Skeletal muscle satellite cell (primary cell): ENCODE measurements around the gene CA4. TPM values are rescaled to one million over a fixed set of nuclear protein-coding genes. Genes with fewer than 3 reads are reported as not detected.
"Not testable (repeated sequence)": the region's sequence is repeated elsewhere in the genome, so short reads cannot be mapped to it uniquely, and the experiment has no call there.

Experiments
- H3K27me3 ChIP-seq: 2 replicates; pipeline ENCODE4 v1.7.0; 2013; ENCODE audit warnings: low read length; ENCODE audit not compliant: control insufficient read depth, insufficient read depth
- H3K36me3 ChIP-seq: 2 replicates; pipeline ENCODE4 v1.7.0; 2013; ENCODE audit warnings: mild to moderate bottlenecking, control low read depth, low read length; ENCODE audit not compliant: insufficient read depth
- H3K4me1 ChIP-seq: 2 replicates; pipeline ENCODE4 v1.7.0; 2013; ENCODE audit warnings: low read length; ENCODE audit not compliant: control insufficient read depth, insufficient read depth
- H3K4me2 ChIP-seq: 2 replicates; pipeline ENCODE4 v1.7.0; 2013; ENCODE audit warnings: mild to moderate bottlenecking, low read length
- H3K4me3 ChIP-seq: 2 replicates; pipeline ENCODE4 v1.7.0; 2013; ENCODE audit warnings: low read length
- H3K9ac ChIP-seq: 2 replicates; pipeline ENCODE4 v1.7.0; 2013; ENCODE audit warnings: mild to moderate bottlenecking, low read depth, low read length, moderate library complexity
- H3K9me3 ChIP-seq: replicated peaks from 2 replicates; pipeline ENCODE4 v1.7.0; 2013; ENCODE audit warnings: mild to moderate bottlenecking, control low read depth, low read length
- total RNA-seq: library from RNA; depleted of rRNA; stranded (reverse); fragments of >200 nt; gene quantifications from 2 replicates; pipeline ENCODE4 v1.2.3, GENCODE V29; 2012; rRNA removed

The CA4 gene
- total RNA-seq, result not detected in 2 replicates

- Histone ChIP-seq H3K27me3 (peaks cover 93% of the 10 kb centered on the region), H3K4me2 (peak within 1 kb of the TSS; percentile 56), H3K9ac (no peak within 1 kb of the TSS), H3K36me3 (no peaks in the 10 kb centered on the region), H3K9me3 (no peaks in the 10 kb centered on the region), H3K4me3 (no peak within 1 kb of the TSS), H3K4me1 (peaks cover 15% of the 10 kb centered on the region)
Measured at GRCh38 chr17:60149691-60150582, at the start of gene CA4. CA4 (plus strand) TSS chr17:60149973; CDS start chr17:60150035, 62 bp downstream.

DNA sequence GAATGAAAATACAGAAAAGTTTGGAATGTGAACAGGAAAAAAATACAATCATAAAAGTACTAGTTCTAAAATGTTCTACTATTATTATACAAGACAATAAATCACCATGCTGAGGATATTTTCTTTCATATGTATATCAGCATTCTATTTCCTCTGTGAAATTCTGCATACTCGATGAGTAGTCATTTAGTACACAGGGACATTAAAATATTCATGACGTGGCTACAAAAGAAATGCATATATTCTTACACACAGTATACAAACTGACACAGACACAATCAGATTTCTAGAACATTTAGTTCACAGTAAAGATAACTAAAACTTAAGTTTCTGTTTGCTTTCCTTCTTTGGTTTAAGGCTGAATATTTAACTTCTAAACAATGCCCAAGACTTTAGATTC, 49.2 kb upstream of the CA4 start:
- H3K4me3 ChIP-seq, H3K4me2 ChIP-seq, H3K36me3 ChIP-seq, H3K9ac ChIP-seq, H3K27me3 ChIP-seq, H3K9me3 ChIP-seq: not testable (repeated sequence)
- peaks cover 16% of the 10 kb centered on the region for H3K4me1 ChIP-seq

DNA sequence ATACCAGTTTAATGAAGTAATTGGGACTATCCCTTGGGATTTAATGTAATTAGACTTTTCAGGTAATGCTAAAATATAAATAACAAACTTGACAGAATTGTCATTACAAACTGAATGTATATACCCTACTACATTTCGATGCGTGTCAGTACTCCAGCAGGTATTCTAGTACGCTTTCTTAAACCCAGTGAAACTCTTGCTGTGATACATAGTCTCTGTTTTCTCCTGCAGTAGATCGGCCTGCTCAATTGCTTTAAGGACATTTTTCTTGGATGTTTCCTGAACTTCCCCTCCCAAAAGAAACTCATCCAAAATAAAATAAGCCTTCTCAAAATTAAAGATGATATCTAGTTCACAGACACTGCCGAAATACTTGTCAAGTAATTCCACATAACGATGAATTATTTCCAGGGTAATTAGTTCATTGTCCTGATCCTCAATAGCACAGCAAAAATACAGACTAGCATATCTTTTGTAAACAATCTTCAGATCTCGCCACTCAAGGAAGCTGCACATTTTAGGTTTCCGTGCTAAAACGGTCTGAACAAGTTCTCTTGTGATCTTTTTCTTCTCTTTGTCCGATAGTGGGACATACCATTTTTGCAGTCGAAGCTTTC, 47.6 kb upstream of the CA4 start:
- not testable (repeated sequence) for H3K36me3 ChIP-seq, H3K27me3 ChIP-seq, H3K9me3 ChIP-seq, H3K4me3 ChIP-seq, H3K9ac ChIP-seq, H3K4me2 ChIP-seq
- peaks cover 28% of the 10 kb centered on the region for H3K4me1 ChIP-seq

DNA sequence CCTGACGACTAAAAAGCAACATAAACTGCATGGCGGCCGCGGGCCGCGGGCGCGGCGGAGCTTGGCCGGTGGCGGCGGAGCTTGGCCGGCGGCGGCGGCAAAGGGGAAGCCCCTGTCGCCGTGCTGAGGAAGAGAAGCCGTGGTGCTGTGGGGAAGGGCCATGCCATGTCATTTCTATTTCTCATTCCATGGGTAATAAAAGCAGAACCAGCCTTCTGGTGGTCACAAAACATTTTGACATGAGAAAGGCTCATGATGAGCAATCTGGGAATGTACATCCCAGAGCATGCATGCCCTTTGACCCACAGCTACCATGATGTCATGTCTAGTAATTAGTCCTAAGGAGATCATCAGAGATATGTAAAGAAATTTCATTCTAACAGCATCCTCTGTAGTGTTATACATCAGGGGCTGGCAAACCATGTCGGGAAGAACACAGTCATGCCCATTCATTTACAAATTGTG, 47.1 kb upstream of the CA4 start:
- no peak overlapping the region for H3K4me3 ChIP-seq
- H3K27me3 ChIP-seq, result no peaks in the 10 kb centered on the region
- H3K36me3 ChIP-seq, result no peaks in the 10 kb centered on the region
- H3K9ac ChIP-seq, result no peak overlapping the region
- no peak overlapping the region for H3K4me2 ChIP-seq
- H3K9me3 ChIP-seq, result no peaks in the 10 kb centered on the region
- H3K4me1 ChIP-seq, result peaks cover 28% of the 10 kb centered on the region

- no peak overlapping the region for H3K4me2 ChIP-seq
- H3K36me3 ChIP-seq, result no peaks in the 10 kb centered on the region
- no peaks in the 10 kb centered on the region for H3K27me3 ChIP-seq
- H3K9ac ChIP-seq, result no peak overlapping the region
- H3K4me3 ChIP-seq, result no peak overlapping the region
- peaks cover 22% of the 10 kb centered on the region for H3K4me1 ChIP-seq
- no peaks in the 10 kb centered on the region for H3K9me3 ChIP-seq
Measured at GRCh38 chr17:60103957-60104356, 45.8 kb upstream of the CA4 start.

DNA sequence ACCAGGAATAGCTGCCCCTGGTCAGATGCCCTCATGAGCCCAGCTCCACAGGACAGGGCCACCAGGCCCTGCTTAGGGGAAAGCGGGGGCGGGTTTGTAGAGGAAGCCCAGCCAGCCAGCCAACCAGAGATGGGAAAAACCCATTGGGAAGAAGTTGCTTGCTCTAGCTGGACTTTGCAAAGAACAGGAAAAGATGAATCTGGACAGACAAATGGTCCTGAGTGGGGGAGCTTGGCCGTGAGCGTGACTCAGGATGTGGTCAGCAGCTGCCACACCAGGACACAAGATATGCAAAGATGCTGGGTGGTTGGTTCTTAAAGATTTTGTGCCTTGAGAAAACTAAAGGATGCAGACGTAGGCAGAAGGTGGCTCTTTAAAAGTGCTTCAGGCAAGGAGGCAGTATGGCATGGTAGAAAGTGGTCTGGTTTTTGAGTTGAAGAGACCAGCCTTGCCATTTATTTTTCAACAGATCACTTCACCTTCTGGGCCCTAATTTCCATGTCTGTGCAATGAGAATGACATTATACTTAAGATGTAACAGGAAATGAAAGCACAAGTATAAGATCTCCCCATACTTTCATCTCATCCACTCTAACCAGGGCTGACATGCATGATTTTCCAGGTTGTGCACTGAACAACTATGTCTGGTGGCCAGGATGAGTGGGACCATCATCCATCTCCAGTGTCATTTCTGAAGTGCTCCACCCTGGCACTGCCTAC, 43.3 kb upstream of the CA4 start:
- H3K4me2 ChIP-seq, result peak overlapping the region; percentile 23
- H3K9ac ChIP-seq, result no peak overlapping the region
- no peaks in the 10 kb centered on the region for H3K9me3 ChIP-seq
- no peak overlapping the region for H3K4me3 ChIP-seq
- H3K36me3 ChIP-seq, result no peaks in the 10 kb centered on the region
- H3K4me1 ChIP-seq, result peaks cover 12% of the 10 kb centered on the region
- no peaks in the 10 kb centered on the region for H3K27me3 ChIP-seq

DNA sequence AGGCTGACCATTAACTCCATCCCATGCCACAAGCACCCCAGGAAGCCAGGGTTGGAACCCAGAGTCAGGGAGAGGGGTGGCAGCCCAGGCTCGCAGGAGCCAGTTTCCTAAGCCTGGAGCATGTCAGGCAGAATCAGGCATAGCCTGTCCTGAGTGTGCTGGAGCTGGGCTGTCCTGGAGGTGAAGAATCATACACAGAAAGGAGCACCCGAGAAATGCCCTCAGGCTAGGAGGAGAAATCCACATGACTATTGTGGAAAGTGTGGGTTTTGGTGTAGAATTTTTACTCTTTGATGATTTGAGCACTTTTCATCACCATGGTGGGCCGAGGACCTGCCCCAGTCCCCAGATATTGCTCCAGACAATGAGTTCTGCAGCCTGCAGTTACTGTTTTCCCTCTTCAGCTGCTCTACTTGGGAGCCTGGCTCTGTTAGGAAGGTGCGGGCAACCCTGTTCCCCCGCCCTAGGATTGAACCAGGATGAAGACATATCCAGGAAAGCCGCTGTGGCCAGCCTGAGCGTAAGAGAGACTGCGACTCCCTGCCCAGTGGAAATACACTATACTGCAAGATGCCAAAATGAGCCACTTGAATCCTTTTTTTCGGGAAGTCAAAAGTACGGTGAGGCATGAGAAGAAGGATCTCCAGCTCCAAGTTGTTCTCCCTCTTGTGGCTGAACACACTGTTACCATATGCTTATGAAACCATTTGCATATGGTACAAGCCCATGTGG, 42.1 kb upstream of the CA4 start:
- H3K9ac ChIP-seq, result no peak overlapping the region
- H3K4me3 ChIP-seq, result no peak overlapping the region
- H3K36me3 ChIP-seq, result no peaks in the 10 kb centered on the region

DNA sequence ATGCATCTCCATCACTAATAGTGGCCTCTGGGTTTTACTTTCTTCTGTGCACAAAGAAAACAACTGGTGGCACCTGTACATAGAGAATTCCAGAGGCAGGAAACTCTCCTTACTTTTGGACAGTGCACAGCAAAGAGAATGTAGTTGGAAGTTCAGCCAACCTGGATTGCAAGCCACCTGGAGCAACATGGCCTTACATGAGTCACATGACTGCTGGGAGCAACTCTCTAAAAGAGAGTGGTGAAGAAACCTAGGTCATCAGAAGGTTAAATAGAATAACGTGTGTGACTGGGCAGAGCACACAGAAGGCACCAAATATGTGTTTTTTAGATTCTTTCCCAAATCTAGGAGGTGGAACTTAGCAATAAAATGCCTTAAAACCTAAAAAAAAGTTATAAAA, 41.5 kb upstream of the CA4 start:
- H3K4me2 ChIP-seq, H3K9ac ChIP-seq, H3K27me3 ChIP-seq, H3K36me3 ChIP-seq, H3K4me3 ChIP-seq, H3K9me3 ChIP-seq: not testable (repeated sequence)
- peaks cover 12% of the 10 kb centered on the region for H3K4me1 ChIP-seq

More for the DNA sequence above, 42.1 kb upstream of the CA4 start:
- H3K4me2 ChIP-seq, result no peak overlapping the region
- H3K9me3 ChIP-seq, result no peaks in the 10 kb centered on the region
- peaks cover 12% of the 10 kb centered on the region for H3K4me1 ChIP-seq
- no peaks in the 10 kb centered on the region for H3K27me3 ChIP-seq

GRCh38 chr17:60108712-60109111, 41.1 kb upstream of the CA4 start:
- peaks cover 12% of the 10 kb centered on the region for H3K4me1 ChIP-seq
- no peak overlapping the region for H3K4me3 ChIP-seq
- no peaks in the 10 kb centered on the region for H3K9me3 ChIP-seq
- H3K9ac ChIP-seq, result no peak overlapping the region
- no peaks in the 10 kb centered on the region for H3K27me3 ChIP-seq
- H3K4me2 ChIP-seq, result no peak overlapping the region
- no peaks in the 10 kb centered on the region for H3K36me3 ChIP-seq

DNA sequence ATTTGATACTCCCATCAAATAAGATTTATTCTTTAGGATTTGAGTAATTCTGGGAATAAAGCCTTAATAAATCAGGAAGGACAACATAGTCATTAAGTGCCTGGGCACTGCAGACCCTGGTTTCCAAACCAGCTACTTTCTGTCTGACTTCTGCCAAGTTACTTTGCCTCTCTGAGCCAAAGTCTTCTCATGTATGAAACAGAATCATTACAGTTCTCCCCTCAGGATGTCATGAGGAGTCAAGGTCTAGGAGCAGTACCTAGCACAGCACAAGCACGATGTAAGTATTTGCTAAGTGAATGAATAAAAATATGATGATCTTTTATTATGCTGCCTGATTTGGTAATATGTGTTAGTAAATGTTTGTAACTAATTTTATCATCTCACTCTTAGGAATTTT, 40.6 kb upstream of the CA4 start:
- Histone ChIP-seq H3K4me1 (peaks cover 12% of the 10 kb centered on the region), H3K4me3 (no peak overlapping the region), H3K9me3 (no peaks in the 10 kb centered on the region), H3K9ac (no peak overlapping the region), H3K36me3 (no peaks in the 10 kb centered on the region), H3K4me2 (no peak overlapping the region), H3K27me3 (no peaks in the 10 kb centered on the region)

- Histone ChIP-seq H3K4me1 (peaks cover 12% of the 10 kb centered on the region), H3K4me3 (no peak overlapping the region), H3K27me3 (no peaks in the 10 kb centered on the region), H3K4me2 (no peak overlapping the region), H3K9ac (no peak overlapping the region), H3K36me3 (no peaks in the 10 kb centered on the region), H3K9me3 (no peaks in the 10 kb centered on the region)
Measured at GRCh38 chr17:60110586-60110985, 39.2 kb upstream of the CA4 start.
